Measurements from ENCODE around the gene VDAC1. TPM values are rescaled to one million over a fixed set of nuclear protein-coding genes. Genes with fewer than 3 reads are reported as not detected.
"Not testable (repeated sequence)": the region's sequence is repeated elsewhere in the genome, so short reads cannot be mapped to it uniquely, and the experiment has no call there.

The VDAC1 gene
- polyA plus RNA-seq, 6 donors from 2014 or later: 76.4 to 88.7 (median 79.2) TPM

GRCh38 chr5:134037160-134037559 lies 32.4 kb upstream of the VDAC1 start:
- Mint-ChIP-seq H3K4me1 (peaks cover 5 to 14% (median 13%) of the 10 kb centered on the region in 3 donors), H3K9me3 (no peaks in the 10 kb centered on the region), H3K4me3 (no peak overlapping the region), H3K36me3 (no peaks in the 10 kb centered on the region), H3K27ac (no peak overlapping the region), H3K27me3 (no peaks in the 10 kb centered on the region)
- DNase-seq (no peak), ATAC-seq (ENCODE audit: low read depth in 2 of 2) (no peak)

GRCh38 chr5:134034326-134034725 lies 29.6 kb upstream of the VDAC1 start:
- no peaks in the 10 kb centered on the region for H3K27me3 Mint-ChIP-seq
- peaks cover 13 to 29% (median 18%) of the 10 kb centered on the region in 3 donors for H3K4me1 Mint-ChIP-seq
- no peaks in the 10 kb centered on the region for H3K9me3 Mint-ChIP-seq
- H3K36me3 Mint-ChIP-seq: no peaks in the 10 kb centered on the region
- no peak overlapping the region for H3K27ac Mint-ChIP-seq
- no peak for ATAC-seq (ENCODE audit: low read depth in 2 of 2)
- DNase-seq: no peak
- H3K4me3 Mint-ChIP-seq: no peak overlapping the region

GRCh38 chr5:134030303-134030964 lies 25.7 kb upstream of the VDAC1 start:
- not testable (repeated sequence) for H3K27me3 Mint-ChIP-seq; DNase-seq; H3K9me3 Mint-ChIP-seq; H3K36me3 Mint-ChIP-seq; ATAC-seq (ENCODE audit: low read depth in 2 of 2)
- H3K4me3 Mint-ChIP-seq: peak overlapping the region in 1 of 8 donors; percentile 16
- peak overlapping the region in 1 of 6 donors; percentile 48 for H3K27ac Mint-ChIP-seq
- peaks cover 15 to 31% (median 17%) of the 10 kb centered on the region in 3 donors for H3K4me1 Mint-ChIP-seq

GRCh38 chr5:134029156-134029555 lies 24.4 kb upstream of the VDAC1 start:
- ATAC-seq (ENCODE audit: low read depth in 2 of 2) (no peak), DNase-seq (no peak)
- Mint-ChIP-seq H3K4me3 (no peak overlapping the region), H3K27me3 (peaks cover 0 to 4% (median 0%) of the 10 kb centered on the region in 3 donors), H3K4me1 (peaks cover 15 to 31% (median 17%) of the 10 kb centered on the region in 3 donors), H3K27ac (no peak overlapping the region), H3K36me3 (no peaks in the 10 kb centered on the region), H3K9me3 (no peaks in the 10 kb centered on the region)

- no peak overlapping the region for H3K4me3 Mint-ChIP-seq
- ATAC-seq (ENCODE audit: low read depth in 2 of 2) (no peak), DNase-seq (no peak)
- H3K27me3 Mint-ChIP-seq: peaks cover 0 to 4% (median 0%) of the 10 kb centered on the region in 3 donors
- H3K9me3 Mint-ChIP-seq: no peaks in the 10 kb centered on the region
- H3K4me1 Mint-ChIP-seq: peaks cover 15 to 31% (median 17%) of the 10 kb centered on the region in 3 donors
- no peaks in the 10 kb centered on the region for H3K36me3 Mint-ChIP-seq
- H3K27ac Mint-ChIP-seq: peak overlapping the region in 1 of 6 donors; percentile 64
Observed at GRCh38 chr5:134028496-134028895, 23.7 kb upstream of the VDAC1 start.

- no peak for ATAC-seq (ENCODE audit: low read depth in 2 of 2)
- Mint-ChIP-seq H3K36me3 (no peaks in the 10 kb centered on the region), H3K9me3 (no peaks in the 10 kb centered on the region), H3K4me3 (no peak overlapping the region), H3K4me1 (peaks cover 10 to 24% (median 11%) of the 10 kb centered on the region in 3 donors), H3K27me3 (peaks cover 0 to 4% (median 0%) of the 10 kb centered on the region in 3 donors), H3K27ac (peak overlapping the region in 1 of 6 donors; percentile 9)
- DNase-seq: no peak
Observed at GRCh38 chr5:134027288-134027615, 22.5 kb upstream of the VDAC1 start.

GRCh38 chr5:134026521-134027287 lies 21.9 kb upstream of the VDAC1 start:
- Mint-ChIP-seq H3K4me1 (peaks cover 8 to 20% (median 8%) of the 10 kb centered on the region in 3 donors), H3K27me3 (peaks cover 0 to 4% (median 0%) of the 10 kb centered on the region in 3 donors), H3K9me3 (no peaks in the 10 kb centered on the region), H3K27ac (no peak overlapping the region), H3K4me3 (peak overlapping the region in 1 of 8 donors; percentile 70), H3K36me3 (no peaks in the 10 kb centered on the region)
- ATAC-seq (ENCODE audit: low read depth in 2 of 2): peak; percentile 77 to 79
- DNase-seq: peak; percentile 25

- Mint-ChIP-seq H3K36me3 (no peaks in the 10 kb centered on the region), H3K4me1 (peaks cover 8 to 14% (median 8%) of the 10 kb centered on the region in 3 donors), H3K27ac (no peak overlapping the region), H3K27me3 (peaks cover 0 to 4% (median 0%) of the 10 kb centered on the region in 3 donors), H3K4me3 (no peak overlapping the region), H3K9me3 (no peaks in the 10 kb centered on the region)
- ATAC-seq (ENCODE audit: low read depth in 2 of 2): no peak
- DNase-seq: no peak
Observed at GRCh38 chr5:134025786-134026185, 21.0 kb upstream of the VDAC1 start.

- no peak for ATAC-seq (ENCODE audit: low read depth in 2 of 2)
- Mint-ChIP-seq H3K27ac (no peak overlapping the region), H3K9me3 (no peaks in the 10 kb centered on the region), H3K4me1 (peaks cover 6 to 9% (median 7%) of the 10 kb centered on the region in 3 donors), H3K4me3 (no peak overlapping the region), H3K36me3 (no peaks in the 10 kb centered on the region), H3K27me3 (peaks cover 0 to 9% (median 0%) of the 10 kb centered on the region in 3 donors)
- DNase-seq: no peak
Observed at GRCh38 chr5:134024811-134025210, 20.0 kb upstream of the VDAC1 start.

- Mint-ChIP-seq H3K27me3 (peaks cover 0 to 9% (median 0%) of the 10 kb centered on the region in 3 donors), H3K4me1 (peaks cover 0 to 3% (median 0%) of the 10 kb centered on the region in 3 donors), H3K9me3 (no peaks in the 10 kb centered on the region), H3K27ac (no peak overlapping the region), H3K4me3 (no peak overlapping the region), H3K36me3 (no peaks in the 10 kb centered on the region)
- DNase-seq: no peak
- ATAC-seq (ENCODE audit: low read depth in 2 of 2): no peak
Observed at GRCh38 chr5:134022333-134022732, 17.6 kb upstream of the VDAC1 start.

GRCh38 chr5:134020188-134020587 lies 15.4 kb upstream of the VDAC1 start:
- no peaks in the 10 kb centered on the region for H3K36me3 Mint-ChIP-seq
- no peaks in the 10 kb centered on the region for H3K9me3 Mint-ChIP-seq
- peak overlapping the region in 1 of 6 donors; percentile 38 for H3K27ac Mint-ChIP-seq
- DNase-seq: no peak
- peaks cover 0 to 3% (median 0%) of the 10 kb centered on the region in 3 donors for H3K4me1 Mint-ChIP-seq
- no peak overlapping the region for H3K4me3 Mint-ChIP-seq
- ATAC-seq (ENCODE audit: low read depth in 2 of 2): no peak
- H3K27me3 Mint-ChIP-seq: peaks cover 0 to 8% (median 0%) of the 10 kb centered on the region in 3 donors

- H3K36me3 Mint-ChIP-seq: no peaks in the 10 kb centered on the region
- H3K4me3 Mint-ChIP-seq: no peak overlapping the region
- peaks cover 0 to 5% (median 0%) of the 10 kb centered on the region in 3 donors for H3K27me3 Mint-ChIP-seq
- peaks cover 0 to 3% (median 0%) of the 10 kb centered on the region in 3 donors for H3K4me1 Mint-ChIP-seq
- DNase-seq: no peak
- no peaks in the 10 kb centered on the region for H3K9me3 Mint-ChIP-seq
- H3K27ac Mint-ChIP-seq: peak overlapping the region in 1 of 6 donors; percentile 79
- ATAC-seq (ENCODE audit: low read depth in 2 of 2): no peak
Observed at GRCh38 chr5:134019636-134020035, 14.9 kb upstream of the VDAC1 start.

GRCh38 chr5:134018986-134019316 lies 14.2 kb upstream of the VDAC1 start:
- H3K9me3 Mint-ChIP-seq: no peaks in the 10 kb centered on the region
- no peak for DNase-seq
- H3K27ac Mint-ChIP-seq: peak overlapping the region in 1 of 6 donors; percentile 46
- H3K4me3 Mint-ChIP-seq: no peak overlapping the region
- H3K36me3 Mint-ChIP-seq: no peaks in the 10 kb centered on the region
- no peak for ATAC-seq (ENCODE audit: low read depth in 2 of 2)
- H3K27me3 Mint-ChIP-seq: peaks cover 0 to 5% (median 0%) of the 10 kb centered on the region in 3 donors
- H3K4me1 Mint-ChIP-seq: peaks cover 0 to 3% (median 0%) of the 10 kb centered on the region in 3 donors
